Vagina (tissue), 2 donors: ENCODE data around the gene GTF2H4. TPM values are rescaled to one million over a fixed set of nuclear protein-coding genes. Genes with fewer than 3 reads are reported as not detected.

Experiments used
- DNase-seq, 2 donors: peaks; one replicate each; pipeline ENCODE4 v3.0.0-alpha.2; 2017; ENCODE audit errors: extremely low spot score in 2 of 2
- H3K27ac ChIP-seq: fragments of 200-600 bp; sonication (generic); one replicate; pipeline ENCODE4 v1.5.1; 2019
- H3K27me3 ChIP-seq: fragments of 200-600 bp; sonication (generic); one replicate; pipeline ENCODE4 v1.5.1; 2019
- H3K36me3 ChIP-seq, 2 donors: fragments of 200-600 bp; sonication (generic); one replicate each; pipeline ENCODE4 v1.5.1; 2017 to 2019
- H3K4me1 ChIP-seq: fragments of 200-600 bp; sonication (generic); one replicate; pipeline ENCODE4 v1.5.1; 2019
- H3K4me3 ChIP-seq, 2 donors: fragments of 200-600 bp; sonication (generic); 1 replicate in 1 of 2; 2 replicates in 1 of 2; pipeline ENCODE4 v1.5.1; 2016 to 2019
- H3K9me3 ChIP-seq: fragments of 200-600 bp; sonication (generic); one replicate; pipeline ENCODE4 v1.5.1; 2019
- CTCF ChIP-seq, 3 experiments: fragments of 450-650 bp in 2 of 3; fragments of 200-600 bp in 1 of 3; sonication (generic) in 1 of 3; IDR thresholded peaks; one replicate each; pipeline ENCODE4 v1.5.1; 2017 to 2019; ENCODE audit warnings: antibody characterized with exemption in 3 of 3, mild to moderate bottlenecking in 2 of 3, moderate library complexity in 2 of 3
- POLR2A ChIP-seq, 2 donors: fragments of 450-650 bp; IDR thresholded peaks; one replicate each; pipeline ENCODE4 v1.6.1; 2017; ENCODE audit warnings: antibody characterized with exemption in 2 of 2, mild to moderate bottlenecking in 2 of 2, moderate library complexity in 2 of 2
- POLR2AphosphoS5 ChIP-seq, 2 donors: sonication (generic); formaldehyde crosslinking; IDR thresholded peaks; one replicate each; pipeline ENCODE4 v1.9.0; 2017; ENCODE audit warnings: antibody characterized with exemption in 2 of 2, mild to moderate bottlenecking in 2 of 2, low read depth in 1 of 2; ENCODE audit not compliant: insufficient read depth in 1 of 2
- intact Hi-C: fragments of 100-400 bp; cut with DNase I; formaldehyde crosslinking; loops from one replicate; pipeline ENCODE4 v1.15.1; 2023
- total RNA-seq: library from RNA; depleted of rRNA; stranded (reverse); fragments of >200 nt; gene quantifications from one replicate; pipeline ENCODE4 v1.2.3, GENCODE V29; 2016

GTF2H4 gene
- total RNA-seq, 1 donor from 2014 or later = 16.7 TPM

GRCh38 chr6:30884521-30885480, 23.2 kb upstream of the GTF2H4 start:
- no peaks in the 10 kb centered on the region for H3K27me3 ChIP-seq
- H3K36me3 ChIP-seq = peaks cover 0 to 7% of the 10 kb centered on the region in 2 donors
- peak in 1 of 2 donors; percentile 25 for TF ChIP-seq POLR2AphosphoS5 (IDR thresholded peaks at IDR 0.05; ENCODE audit: insufficient read depth in 1 of 2, low read depth in 1 of 2)
- no peak for TF ChIP-seq POLR2A (IDR thresholded peaks at IDR 0.05)
- TF ChIP-seq CTCF (IDR thresholded peaks at IDR 0.05) = no peak
- intact Hi-C loops = loop anchor here (2.0 to 10.0 kb wide), 2 partner anchors 144 to 200 kb away; partner anchors contain the start of gene PPP1R18
- peak in 1 of 2 donors; percentile 96 for DNase-seq
- peak overlapping the region; percentile 61 to 82 for H3K4me3 ChIP-seq
- H3K9me3 ChIP-seq = no peaks in the 10 kb centered on the region
- peak overlapping the region; percentile 95 for H3K27ac ChIP-seq
- peaks cover 77% of the 10 kb centered on the region for H3K4me1 ChIP-seq

GRCh38 chr6:30885481-30885998, 22.5 kb upstream of the GTF2H4 start:
- Histone ChIP-seq H3K4me3 (peak overlapping the region; percentile 61 to 82), H3K36me3 (peaks cover 0 to 13% of the 10 kb centered on the region in 2 donors), H3K9me3 (no peaks in the 10 kb centered on the region), H3K4me1 (peaks cover 84% of the 10 kb centered on the region), H3K27me3 (no peaks in the 10 kb centered on the region), H3K27ac (peak overlapping the region; percentile 95)
- no peak for TF ChIP-seq POLR2A (IDR thresholded peaks at IDR 0.05)
- TF ChIP-seq CTCF (IDR thresholded peaks at IDR 0.05) = no peak
- no peak for TF ChIP-seq POLR2AphosphoS5 (IDR thresholded peaks at IDR 0.05; ENCODE audit: insufficient read depth in 1 of 2, low read depth in 1 of 2)
- intact Hi-C loops = loop anchor here (2.0 to 10.0 kb wide), 2 partner anchors 145 to 201 kb away; partner anchors contain the start of gene PPP1R18
- DNase-seq = no peak

- H3K27me3 ChIP-seq = no peaks in the 10 kb centered on the region
- DNase-seq = peak in 1 of 2 donors; percentile 96
- H3K36me3 ChIP-seq = peaks cover 0 to 20% of the 10 kb centered on the region in 2 donors
- no peaks in the 10 kb centered on the region for H3K9me3 ChIP-seq
- no peak for TF ChIP-seq CTCF (IDR thresholded peaks at IDR 0.05)
- TF ChIP-seq POLR2AphosphoS5 (IDR thresholded peaks at IDR 0.05; ENCODE audit: insufficient read depth in 1 of 2, low read depth in 1 of 2) = peak; percentile 19 to 36
- no peak for TF ChIP-seq POLR2A (IDR thresholded peaks at IDR 0.05)
- intact Hi-C loops = loop anchor here (2.0 to 10.0 kb wide), 2 partner anchors 145 to 201 kb away; partner anchors contain the start of gene PPP1R18
- H3K4me1 ChIP-seq = peaks cover 79% of the 10 kb centered on the region
- H3K27ac ChIP-seq = peak overlapping the region; percentile 95
- peak overlapping the region; percentile 61 to 82 for H3K4me3 ChIP-seq
These were observed 21.8 kb upstream of the GTF2H4 start for GRCh38 chr6:30885999-30886896.

GRCh38 chr6:30886897-30887255, 21.1 kb upstream of the GTF2H4 start:
- intact Hi-C loops = loop anchor here (10.0 kb wide), 1 partner anchor 202 kb away; the partner anchor contains the start of gene PPP1R18
- peak overlapping the region; percentile 95 for H3K27ac ChIP-seq
- no peaks in the 10 kb centered on the region for H3K9me3 ChIP-seq
- H3K27me3 ChIP-seq = no peaks in the 10 kb centered on the region
- DNase-seq = no peak
- H3K4me3 ChIP-seq = peak overlapping the region; percentile 61 to 82
- TF ChIP-seq POLR2AphosphoS5 (IDR thresholded peaks at IDR 0.05; ENCODE audit: insufficient read depth in 1 of 2, low read depth in 1 of 2) (no peak), CTCF (IDR thresholded peaks at IDR 0.05) (no peak), POLR2A (IDR thresholded peaks at IDR 0.05) (no peak)
- H3K36me3 ChIP-seq = peaks cover 0 to 21% of the 10 kb centered on the region in 2 donors
- H3K4me1 ChIP-seq = peaks cover 73% of the 10 kb centered on the region
